Right atrium auricular region (tissue), 2 donors: Measurements from ENCODE around the gene TNIP2. TPM values are rescaled to one million over a fixed set of nuclear protein-coding genes. Genes with fewer than 3 reads are reported as not detected.

Source experiments
- DNase-seq: peaks from one replicate; pipeline ENCODE4 v3.0.0-alpha.2; 2019; ENCODE audit warnings: low spot score
- H3K27ac ChIP-seq, 2 donors: fragments of 200-600 bp; sonication (generic); 1 replicate in 1 of 2; 2 replicates in 1 of 2; pipeline ENCODE4 v1.5.1; 2016 to 2019
- H3K27me3 ChIP-seq, 2 donors: fragments of 200-600 bp; sonication (generic); one replicate each; pipeline versions ENCODE4 v1.5.1 to v1.6.0; 2017 to 2019
- H3K36me3 ChIP-seq: fragments of 200-600 bp; sonication (generic); one replicate; pipeline ENCODE4 v1.5.1; 2016
- H3K4me1 ChIP-seq, 2 donors: fragments of 200-600 bp; sonication (generic); one replicate each; pipeline versions ENCODE4 v1.5.1 to v1.6.0; 2017 to 2019
- H3K4me3 ChIP-seq, 2 donors: fragments of 200-600 bp; sonication (generic); 1 replicate in 1 of 2; 2 replicates in 1 of 2; pipeline ENCODE4 v1.5.1; 2017 to 2019; ENCODE audit warnings: mild to moderate bottlenecking in 1 of 2, moderate library complexity in 1 of 2
- H3K9me3 ChIP-seq, 2 donors: fragments of 200-600 bp; sonication (generic); one replicate each; pipeline ENCODE4 v1.5.1; 2019
- CTCF ChIP-seq, 2 donors: fragments of 200-600 bp; sonication (generic); IDR thresholded peaks; one replicate each; pipeline ENCODE4 v1.5.1; 2019; ENCODE audit warnings: antibody characterized with exemption in 2 of 2
- total RNA-seq, 2 donors: library from RNA; depleted of rRNA; stranded (reverse); fragments of >200 nt; gene quantifications; one replicate each; pipeline ENCODE4 v1.1.0, GENCODE V29; 2016

TNIP2 gene
- total RNA-seq, 2 donors from 2014 or later: 28.0 to 45.8 TPM

DNA sequence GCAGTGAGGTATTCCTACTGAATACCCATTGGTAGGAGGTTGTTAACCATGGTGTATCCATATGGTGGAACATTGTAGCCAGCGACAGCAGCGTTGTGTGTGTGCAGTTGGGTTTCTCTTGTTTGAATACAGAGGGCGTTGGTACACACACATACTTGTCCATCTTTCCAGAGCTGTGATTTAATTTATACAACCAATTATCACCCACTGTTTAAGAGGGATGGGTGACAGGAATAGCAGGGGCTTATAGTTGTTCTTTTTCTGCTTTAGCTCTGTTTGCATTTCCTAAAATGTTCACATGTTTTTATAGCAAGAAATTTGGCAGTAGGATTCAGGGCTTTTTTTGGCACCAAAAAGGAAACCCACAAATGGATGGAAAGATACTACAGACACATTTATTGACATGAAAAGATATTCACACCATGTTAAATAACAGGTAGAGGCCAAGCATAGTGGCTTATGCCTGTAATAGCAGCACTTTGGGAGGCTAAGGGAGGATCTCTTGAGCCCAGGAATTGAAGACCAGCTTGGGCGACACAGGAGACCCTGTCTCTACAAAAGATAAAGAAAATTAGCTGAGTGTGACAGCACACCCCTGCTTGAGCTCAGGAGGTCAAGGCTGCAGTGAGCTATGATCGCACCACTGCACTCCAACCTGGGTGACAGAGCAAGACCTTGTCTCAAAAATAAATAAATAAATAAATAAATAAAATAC, 60.6 kb downstream of the TNIP2 start:
- Histone ChIP-seq H3K27ac (no peak overlapping the region), H3K9me3 (no peaks in the 10 kb centered on the region), H3K4me3 (no peak overlapping the region), H3K4me1 (no peaks in the 10 kb centered on the region), H3K36me3 (peaks cover 94% of the 10 kb centered on the region), H3K27me3 (no peaks in the 10 kb centered on the region)
- no peak for TF ChIP-seq CTCF (IDR thresholded peaks at IDR 0.05)
- DNase-seq: no peak

- H3K4me3 ChIP-seq: no peak overlapping the region
Observed at GRCh38 chr4:2694691-2695090, 61.4 kb downstream of the TNIP2 start.

GRCh38 chr4:2691952-2692435, 64.1 kb downstream of the TNIP2 start:
- peaks cover 91% of the 10 kb centered on the region for H3K36me3 ChIP-seq
- H3K4me1 ChIP-seq: no peaks in the 10 kb centered on the region
- no peak overlapping the region for H3K27ac ChIP-seq
- no peak for DNase-seq
- TF ChIP-seq CTCF (IDR thresholded peaks at IDR 0.05): no peak
- no peak overlapping the region for H3K4me3 ChIP-seq
- no peaks in the 10 kb centered on the region for H3K27me3 ChIP-seq
- no peaks in the 10 kb centered on the region for H3K9me3 ChIP-seq

More at GRCh38 chr4:2694691-2695090, 61.4 kb downstream of the TNIP2 start:
- Histone ChIP-seq H3K27ac (no peak overlapping the region), H3K9me3 (no peaks in the 10 kb centered on the region), H3K36me3 (peaks cover 94% of the 10 kb centered on the region), H3K27me3 (no peaks in the 10 kb centered on the region), H3K4me1 (no peaks in the 10 kb centered on the region)
- TF ChIP-seq CTCF (IDR thresholded peaks at IDR 0.05): no peak
- DNase-seq: no peak

Other genes with a start within 250 kb of the TNIP2 start
- 10 to 100 TPM; 14.6 to 17.0 TPM for gene FAM193A, start 219.7 kb downstream of the TNIP2 start, total RNA-seq
- 10 to 100 TPM; 20.1 to 25.2 TPM for gene SH3BP2, start 36.7 kb upstream of the TNIP2 start, total RNA-seq
- gene ADD1, start 87.5 kb upstream of the TNIP2 start, total RNA-seq: 100 to 1,000 TPM; 171 to 196 TPM
- gene NOP14, start 207.1 kb upstream of the TNIP2 start, total RNA-seq: 10 to 100 TPM; 12.2 to 14.2 TPM
- 1 to 10 TPM; 7.0 to 8.2 TPM for gene GRK4, start 207.2 kb upstream of the TNIP2 start, total RNA-seq